ENCODE measurements around the gene FCRL6. TPM values are rescaled to one million over a fixed set of nuclear protein-coding genes. Genes with fewer than 3 reads are reported as not detected.

FCRL6 gene
- total RNA-seq, 6 experiments from 2014 or later: 0.40 to 0.62 (median 0.51) TPM; not detected in 2

GRCh38 chr1:159835356-159835755, 33.2 kb downstream of the FCRL6 start:
- H3K27ac ChIP-seq: no peak overlapping the region
- TF ChIP-seq CTCF (IDR thresholded peaks at IDR 0.05): no peak
- TF ChIP-seq POLR2A (IDR thresholded peaks at IDR 0.05): no peak
- H3K4me3 ChIP-seq: no peak overlapping the region
- no peaks in the 10 kb centered on the region for H3K4me1 ChIP-seq
- H3K9me3 ChIP-seq: no peaks in the 10 kb centered on the region
- WGBS (ENCODE audit: insufficient coverage, low coverage, low lambda C conversion rate, missing lambda C conversion rate): no CpG with 5 or more reads among the region's 3 CpGs
- no peak for ATAC-seq
- intact Hi-C loops (cut with DNase I): no loop called here
- H3K27me3 ChIP-seq: no peaks in the 10 kb centered on the region
- DNase-seq: no peak
- H3K36me3 ChIP-seq: no peaks in the 10 kb centered on the region

DNA sequence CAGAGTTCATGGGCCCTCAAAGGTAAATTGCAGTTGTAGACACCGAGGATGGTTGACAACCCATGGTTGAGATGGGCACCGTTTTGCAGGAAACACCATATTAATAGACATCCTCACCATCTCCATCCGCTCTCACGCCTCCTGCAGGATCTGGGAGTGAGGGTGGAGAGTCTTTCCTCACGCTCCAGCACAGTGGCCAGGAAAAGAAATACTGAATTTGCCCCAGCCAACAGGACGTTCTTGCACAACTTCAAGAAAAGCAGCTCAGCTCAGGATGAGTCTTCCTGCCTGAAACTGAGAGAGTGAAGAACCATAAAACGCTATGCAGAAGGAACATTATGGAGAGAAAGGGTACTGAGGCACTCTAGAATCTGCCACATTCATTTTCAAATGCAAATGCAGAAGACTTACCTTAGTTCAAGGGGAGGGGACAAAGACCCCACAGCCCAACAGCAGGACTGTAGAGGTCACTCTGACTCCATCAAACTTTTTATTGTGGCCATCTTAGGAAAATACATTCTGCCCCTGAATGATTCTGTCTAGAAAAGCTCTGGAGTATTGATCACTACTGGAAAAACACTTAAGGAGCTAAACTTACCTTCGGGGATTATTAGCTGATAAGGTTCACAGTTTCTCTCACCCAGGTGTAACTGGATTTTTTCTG, 33.8 kb downstream of the FCRL6 start:
- H3K4me3 ChIP-seq: no peak overlapping the region
- no peak for TF ChIP-seq CTCF (IDR thresholded peaks at IDR 0.05)
- no peak for TF ChIP-seq POLR2A (IDR thresholded peaks at IDR 0.05)
- H3K36me3 ChIP-seq: no peaks in the 10 kb centered on the region
- 68% methylated on average over 4 of the region's 8 CpGs for WGBS (ENCODE audit: insufficient coverage, low coverage, low lambda C conversion rate, missing lambda C conversion rate)
- H3K27ac ChIP-seq: no peak overlapping the region
- no peaks in the 10 kb centered on the region for H3K9me3 ChIP-seq
- H3K27me3 ChIP-seq: no peaks in the 10 kb centered on the region
- no peak for ATAC-seq
- intact Hi-C loops (cut with DNase I): no loop called here
- no peak for DNase-seq
- no peaks in the 10 kb centered on the region for H3K4me1 ChIP-seq

DNA sequence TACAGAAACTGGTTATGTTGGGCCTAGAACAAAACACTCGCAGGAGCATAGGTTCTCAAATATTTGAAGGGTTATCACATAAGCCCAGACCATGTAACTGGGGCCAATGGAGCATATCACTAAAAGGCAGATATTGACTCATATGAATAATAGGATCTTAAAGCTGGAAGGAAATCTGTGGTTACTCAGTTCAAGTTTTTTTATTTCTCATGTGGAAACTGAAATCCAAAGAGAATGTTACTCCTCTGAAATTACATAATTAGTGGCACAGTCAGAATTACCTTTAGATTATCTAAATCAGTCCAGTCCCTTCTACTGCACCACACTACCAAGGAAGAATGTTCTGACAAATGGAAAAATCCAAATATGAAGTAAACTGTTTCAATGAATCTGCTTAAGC, 36.6 kb downstream of the FCRL6 start:
- intact Hi-C loops (cut with DNase I): no loop called here
- no peak overlapping the region for H3K27ac ChIP-seq

GRCh38 chr1:159839116-159839849, 37.1 kb downstream of the FCRL6 start:
- no peak for TF ChIP-seq POLR2A (IDR thresholded peaks at IDR 0.05)
- TF ChIP-seq CTCF (IDR thresholded peaks at IDR 0.05): no peak
- Histone ChIP-seq H3K9me3 (no peaks in the 10 kb centered on the region), H3K27me3 (no peaks in the 10 kb centered on the region), H3K4me3 (no peak overlapping the region), H3K36me3 (no peaks in the 10 kb centered on the region), H3K4me1 (no peaks in the 10 kb centered on the region), H3K27ac (no peak overlapping the region)
- ATAC-seq (no peak), DNase-seq (no peak)
- 91% methylated on average over 3 of the region's 5 CpGs for WGBS (ENCODE audit: insufficient coverage, low coverage, low lambda C conversion rate, missing lambda C conversion rate)
- intact Hi-C loops (cut with DNase I): no loop called here

More for the DNA sequence above, 36.6 kb downstream of the FCRL6 start:
- Histone ChIP-seq H3K27me3 (no peaks in the 10 kb centered on the region), H3K9me3 (no peaks in the 10 kb centered on the region), H3K4me1 (no peaks in the 10 kb centered on the region), H3K4me3 (no peak overlapping the region), H3K36me3 (no peaks in the 10 kb centered on the region)
- no peak for ATAC-seq
- TF ChIP-seq POLR2A (IDR thresholded peaks at IDR 0.05): no peak
- TF ChIP-seq CTCF (IDR thresholded peaks at IDR 0.05): no peak
- no peak for DNase-seq
- 80% methylated on average over 1 of the region's 1 CpG for WGBS (ENCODE audit: insufficient coverage, low coverage, low lambda C conversion rate, missing lambda C conversion rate)
